Subcutaneous abdominal adipose tissue (tissue), 5 donors: ENCODE measurements around the gene CCDC92B.
"Not testable (repeated sequence)": the region's sequence is repeated elsewhere in the genome, so short reads cannot be mapped to it uniquely, and the experiment has no call there.

ENCODE experiments used
- H3K27ac ChIP-seq: one replicate; pipeline ENCODE4 v1.7.0; 2013; ENCODE audit warnings: low read depth, mild to moderate bottlenecking, inconsistent platforms, low read length, moderate library complexity
- H3K27me3 ChIP-seq, 5 donors: one replicate each; pipeline ENCODE4 v1.7.0; 2013; ENCODE audit warnings: low read length in 5 of 5, inconsistent platforms in 1 of 5; ENCODE audit not compliant: control insufficient read depth in 5 of 5, insufficient read depth in 4 of 5
- H3K36me3 ChIP-seq, 5 donors: one replicate each; pipeline ENCODE4 v1.7.0; 2013; ENCODE audit warnings: low read length in 5 of 5; ENCODE audit not compliant: control insufficient read depth in 5 of 5, insufficient read depth in 5 of 5
- H3K4me1 ChIP-seq, 5 donors: one replicate each; pipeline ENCODE4 v1.7.0; 2013; ENCODE audit warnings: low read length in 5 of 5, mild to moderate bottlenecking in 3 of 5, moderate library complexity in 1 of 5; ENCODE audit not compliant: control insufficient read depth in 5 of 5, insufficient read depth in 5 of 5
- H3K4me3 ChIP-seq, 5 donors: one replicate each; pipeline ENCODE4 v1.7.0; 2013; ENCODE audit warnings: low read length in 5 of 5, low read depth in 1 of 5
- H3K9ac ChIP-seq, 5 donors: one replicate each; pipeline ENCODE4 v1.7.0; 2013; ENCODE audit warnings: low read length in 5 of 5, mild to moderate bottlenecking in 4 of 5, moderate library complexity in 3 of 5
- H3K9me3 ChIP-seq, 5 donors: one replicate each; pipeline ENCODE4 v1.7.0; 2013; ENCODE audit warnings: low read length in 5 of 5; ENCODE audit not compliant: control insufficient read depth in 5 of 5
- donor health status: healthy.
- donor health status: healthy.
- donor health status: healthy.
- donor health status: healthy.
- donor health status: healthy.

Gene CCDC92B

GRCh38 chr17:2792366-2793169, 43.1 kb upstream of the CCDC92B start:
- Histone ChIP-seq H3K36me3 (no peaks in the 10 kb centered on the region), H3K9ac (no peak overlapping the region), H3K27me3 (peaks cover 8 to 43% (median 23%) of the 10 kb centered on the region in 5 donors), H3K9me3 (peaks cover 0 to 2% (median 0%) of the 10 kb centered on the region in 5 donors), H3K27ac (no peak overlapping the region), H3K4me1 (peaks cover 0 to 32% (median 14%) of the 10 kb centered on the region in 5 donors), H3K4me3 (no peak overlapping the region)

GRCh38 chr17:2789700-2790099, 40.2 kb upstream of the CCDC92B start:
- Histone ChIP-seq H3K9ac (no peak overlapping the region), H3K36me3 (no peaks in the 10 kb centered on the region)

GRCh38 chr17:2786176-2786881, 36.9 kb upstream of the CCDC92B start:
- Histone ChIP-seq H3K9me3 (peaks cover 0 to 5% (median 3%) of the 10 kb centered on the region in 5 donors), H3K27me3 (peaks cover 0 to 11% (median 5%) of the 10 kb centered on the region in 5 donors), H3K4me3 (no peak overlapping the region), H3K9ac (no peak overlapping the region), H3K4me1 (peaks cover 0 to 14% (median 5%) of the 10 kb centered on the region in 5 donors), H3K36me3 (no peaks in the 10 kb centered on the region), H3K27ac (no peak overlapping the region)

More at GRCh38 chr17:2789700-2790099, 40.2 kb upstream of the CCDC92B start:
- no peaks in the 10 kb centered on the region for H3K9me3 ChIP-seq
- H3K4me1 ChIP-seq, result peaks cover 0 to 19% (median 6%) of the 10 kb centered on the region in 5 donors
- no peak overlapping the region for H3K4me3 ChIP-seq
- H3K27ac ChIP-seq, result no peak overlapping the region
- H3K27me3 ChIP-seq, result peaks cover 4 to 22% (median 8%) of the 10 kb centered on the region in 5 donors

GRCh38 chr17:2785376-2785775, 35.9 kb upstream of the CCDC92B start:
- not testable (repeated sequence) for H3K36me3 ChIP-seq, H3K27ac ChIP-seq, H3K4me3 ChIP-seq, H3K9me3 ChIP-seq, H3K27me3 ChIP-seq, H3K4me1 ChIP-seq, H3K9ac ChIP-seq

- Histone ChIP-seq H3K9me3 (peaks cover 0 to 5% (median 3%) of the 10 kb centered on the region in 5 donors), H3K9ac (no peak overlapping the region), H3K27me3 (peaks cover 0 to 7% (median 4%) of the 10 kb centered on the region in 5 donors), H3K4me3 (no peak overlapping the region), H3K36me3 (no peaks in the 10 kb centered on the region), H3K27ac (no peak overlapping the region), H3K4me1 (peaks cover 0 to 5% (median 0%) of the 10 kb centered on the region in 5 donors)
Observed at GRCh38 chr17:2784864-2785263, 35.4 kb upstream of the CCDC92B start.

GRCh38 chr17:2783310-2784030, 34.0 kb upstream of the CCDC92B start:
- Histone ChIP-seq H3K4me1 (peaks cover 0 to 5% (median 0%) of the 10 kb centered on the region in 5 donors), H3K9me3 (peaks cover 0 to 5% (median 3%) of the 10 kb centered on the region in 5 donors), H3K9ac (no peak overlapping the region), H3K27me3 (peaks cover 6 to 14% (median 8%) of the 10 kb centered on the region in 5 donors), H3K4me3 (no peak overlapping the region), H3K27ac (no peak overlapping the region), H3K36me3 (no peaks in the 10 kb centered on the region)

- H3K27me3 ChIP-seq, result peaks cover 14 to 23% (median 16%) of the 10 kb centered on the region in 5 donors
- H3K27ac ChIP-seq, result no peak overlapping the region
- no peaks in the 10 kb centered on the region for H3K36me3 ChIP-seq
- H3K4me1 ChIP-seq, result peaks cover 0 to 5% (median under 1%) of the 10 kb centered on the region in 5 donors
- no peak overlapping the region for H3K9ac ChIP-seq
- H3K4me3 ChIP-seq, result no peak overlapping the region
- peaks cover 0 to 5% (median 3%) of the 10 kb centered on the region in 5 donors for H3K9me3 ChIP-seq
Observed at GRCh38 chr17:2782055-2782454, 32.6 kb upstream of the CCDC92B start.

- H3K9me3 ChIP-seq, H3K4me3 ChIP-seq, H3K36me3 ChIP-seq, H3K27ac ChIP-seq, H3K9ac ChIP-seq, H3K4me1 ChIP-seq: not testable (repeated sequence)
- peaks cover 17 to 26% (median 19%) of the 10 kb centered on the region in 5 donors for H3K27me3 ChIP-seq
Observed at GRCh38 chr17:2781598-2781997, 32.1 kb upstream of the CCDC92B start.

GRCh38 chr17:2780931-2781454, 31.5 kb upstream of the CCDC92B start:
- Histone ChIP-seq H3K4me1 (peaks cover 0 to 4% (median 3%) of the 10 kb centered on the region in 5 donors), H3K4me3 (no peak overlapping the region), H3K27me3 (peaks cover 20 to 29% (median 22%) of the 10 kb centered on the region in 5 donors), H3K9ac (no peak overlapping the region), H3K27ac (no peak overlapping the region), H3K9me3 (peaks cover 0 to 5% (median 3%) of the 10 kb centered on the region in 5 donors), H3K36me3 (no peaks in the 10 kb centered on the region)
